Esophagus muscularis mucosa (tissue), 4 donors: ENCODE measurements around the gene CKB. TPM values are rescaled to one million over a fixed set of nuclear protein-coding genes. Genes with fewer than 3 reads are reported as not detected.
A peak's percentile ranks its signal among the peaks of the same experiment; 100 is the strongest.

Source experiments
- DNase-seq: peaks from one replicate; pipeline ENCODE4 v3.0.0-alpha.2; 2017; ENCODE audit errors: extremely low spot score
- H3K27ac ChIP-seq, 4 donors: fragments of 200-600 bp; sonication (generic); replicated peaks in 1 of 4; 1 replicate in 3 of 4; 2 replicates in 1 of 4; pipeline ENCODE4 v1.5.1; 2016 to 2019; ENCODE audit warnings: mild to moderate bottlenecking in 1 of 4
- H3K27me3 ChIP-seq, 4 donors: fragments of 200-600 bp; sonication (generic); one replicate each; pipeline versions ENCODE4 v1.5.1 to v1.6.0; 2016 to 2019
- H3K36me3 ChIP-seq, 4 donors: fragments of 200-600 bp; sonication (generic); one replicate each; pipeline ENCODE4 v1.5.1; 2016 to 2019
- H3K4me1 ChIP-seq, 4 donors: fragments of 200-600 bp; sonication (generic); one replicate each; pipeline ENCODE4 v1.5.1; 2016 to 2019
- H3K4me3 ChIP-seq, 4 donors: fragments of 200-600 bp; sonication (generic); 1 replicate in 2 of 4; 2 replicates in 2 of 4; pipeline ENCODE4 v1.5.1; 2016 to 2019; ENCODE audit warnings: mild to moderate bottlenecking in 4 of 4, moderate library complexity in 1 of 4
- H3K9me3 ChIP-seq, 4 donors: fragments of 200-600 bp; sonication (generic); 1 replicate in 3 of 4; 2 replicates in 1 of 4; pipeline ENCODE4 v1.5.1; 2016 to 2019
- EP300 ChIP-seq: sonication (generic); formaldehyde crosslinking; IDR thresholded peaks from one replicate; pipeline ENCODE4 v1.6.1; 2017; ENCODE audit warnings: antibody characterized with exemption
- POLR2A ChIP-seq: fragments of 450-650 bp; IDR thresholded peaks from one replicate; pipeline ENCODE4 v1.6.1; 2017; ENCODE audit warnings: antibody characterized with exemption, moderate library complexity, mild to moderate bottlenecking, low read depth
- POLR2AphosphoS5 ChIP-seq, 2 donors: sonication (generic); formaldehyde crosslinking; IDR thresholded peaks; one replicate each; pipeline ENCODE4 v1.6.1; 2017; ENCODE audit warnings: antibody characterized with exemption in 2 of 2
- WGBS: methylation state at CpG from one replicate; pipeline ENCODE4 v1.1.5; 2018; 5-methylcytosine and 5-hydroxymethylcytosine counted together
- intact Hi-C: fragments of 100-400 bp; cut with DNase I; formaldehyde crosslinking; loops from one replicate; pipeline ENCODE4 v1.15.1; 2023
- total RNA-seq, 4 donors: library from RNA; depleted of rRNA; stranded (reverse); fragments of >200 nt; gene quantifications; one replicate each; pipeline versions ENCODE4 v1.1.0 to v1.2.1, GENCODE V29; 2016
- TF ChIP-seq, protein P1 (sequence below), 3 experiments: fragments of 200-600 bp in 2 of 3; fragments of 450-650 bp in 1 of 3; sonication (generic) in 2 of 3; IDR thresholded peaks; one replicate each; pipeline ENCODE4 v1.5.1; 2017 to 2019; ENCODE audit warnings: antibody characterized with exemption in 3 of 3, mild to moderate bottlenecking in 2 of 3, moderate library complexity in 1 of 3

CKB gene
- total RNA-seq, 4 donors from 2014 or later = 917 to 1,843 (median 1,284) TPM

DNA sequence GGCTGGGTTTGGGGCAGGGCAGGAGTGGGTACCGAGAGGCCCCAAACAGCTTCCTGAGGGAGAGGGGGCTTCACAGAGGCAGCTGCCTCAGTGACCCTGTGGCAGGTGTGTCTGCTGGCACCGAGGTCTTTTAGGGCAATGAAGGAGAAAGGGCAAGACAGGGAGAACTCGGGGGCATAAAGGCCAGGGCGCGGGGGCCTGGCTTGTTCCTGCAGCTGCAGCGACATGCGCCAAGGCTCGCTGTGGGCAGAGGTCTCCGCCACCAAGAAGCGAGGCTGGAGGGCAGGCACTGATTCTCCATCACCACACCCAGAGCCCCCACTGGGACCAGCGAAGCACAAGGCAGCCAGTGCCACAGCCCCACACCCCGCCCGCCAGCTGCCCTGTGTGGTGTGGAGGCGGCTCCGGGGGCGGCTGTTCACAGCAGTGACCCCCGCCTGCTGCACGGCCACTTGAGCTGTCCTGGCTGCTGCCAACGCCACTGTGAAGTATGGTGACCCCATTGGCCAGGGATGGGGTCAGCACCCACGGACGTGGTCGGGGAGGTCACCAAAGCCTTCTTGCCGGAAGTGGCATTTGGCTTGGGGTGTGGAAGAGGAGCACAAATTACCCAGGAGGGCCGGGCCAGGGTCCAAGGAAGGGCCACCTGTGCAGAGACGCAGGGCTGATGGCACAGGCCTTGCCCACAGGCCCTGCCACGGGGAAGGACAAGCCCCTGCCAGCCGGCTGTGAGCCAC, 23.5 kb upstream of the CKB start:
- Histone ChIP-seq H3K27me3 (peaks cover 0 to 2% (median 0%) of the 10 kb centered on the region in 4 donors), H3K4me1 (peaks cover 72 to 100% (median 98%) of the 10 kb centered on the region in 4 donors), H3K4me3 (no peak overlapping the region), H3K36me3 (no peaks in the 10 kb centered on the region), H3K9me3 (no peaks in the 10 kb centered on the region), H3K27ac (peak overlapping the region; percentile 93 to 97 (median 94))
- WGBS = 69% methylated on average over 22 of the region's 27 CpGs
- TF ChIP-seq POLR2A = no peak
- no peak for TF ChIP-seq POLR2AphosphoS5 (IDR thresholded peaks at IDR 0.05)
- TF ChIP-seq EP300 = no peak
- TF ChIP-seq, protein P1, sequence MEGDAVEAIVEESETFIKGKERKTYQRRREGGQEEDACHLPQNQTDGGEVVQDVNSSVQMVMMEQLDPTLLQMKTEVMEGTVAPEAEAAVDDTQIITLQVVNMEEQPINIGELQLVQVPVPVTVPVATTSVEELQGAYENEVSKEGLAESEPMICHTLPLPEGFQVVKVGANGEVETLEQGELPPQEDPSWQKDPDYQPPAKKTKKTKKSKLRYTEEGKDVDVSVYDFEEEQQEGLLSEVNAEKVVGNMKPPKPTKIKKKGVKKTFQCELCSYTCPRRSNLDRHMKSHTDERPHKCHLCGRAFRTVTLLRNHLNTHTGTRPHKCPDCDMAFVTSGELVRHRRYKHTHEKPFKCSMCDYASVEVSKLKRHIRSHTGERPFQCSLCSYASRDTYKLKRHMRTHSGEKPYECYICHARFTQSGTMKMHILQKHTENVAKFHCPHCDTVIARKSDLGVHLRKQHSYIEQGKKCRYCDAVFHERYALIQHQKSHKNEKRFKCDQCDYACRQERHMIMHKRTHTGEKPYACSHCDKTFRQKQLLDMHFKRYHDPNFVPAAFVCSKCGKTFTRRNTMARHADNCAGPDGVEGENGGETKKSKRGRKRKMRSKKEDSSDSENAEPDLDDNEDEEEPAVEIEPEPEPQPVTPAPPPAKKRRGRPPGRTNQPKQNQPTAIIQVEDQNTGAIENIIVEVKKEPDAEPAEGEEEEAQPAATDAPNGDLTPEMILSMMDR (IDR thresholded peaks at IDR 0.05) = no peak
- DNase-seq = no peak
- intact Hi-C loops = loop anchor here (1.0 kb wide), 1 partner anchor 28 kb away; no protein-coding TSS in a partner anchor

DNA sequence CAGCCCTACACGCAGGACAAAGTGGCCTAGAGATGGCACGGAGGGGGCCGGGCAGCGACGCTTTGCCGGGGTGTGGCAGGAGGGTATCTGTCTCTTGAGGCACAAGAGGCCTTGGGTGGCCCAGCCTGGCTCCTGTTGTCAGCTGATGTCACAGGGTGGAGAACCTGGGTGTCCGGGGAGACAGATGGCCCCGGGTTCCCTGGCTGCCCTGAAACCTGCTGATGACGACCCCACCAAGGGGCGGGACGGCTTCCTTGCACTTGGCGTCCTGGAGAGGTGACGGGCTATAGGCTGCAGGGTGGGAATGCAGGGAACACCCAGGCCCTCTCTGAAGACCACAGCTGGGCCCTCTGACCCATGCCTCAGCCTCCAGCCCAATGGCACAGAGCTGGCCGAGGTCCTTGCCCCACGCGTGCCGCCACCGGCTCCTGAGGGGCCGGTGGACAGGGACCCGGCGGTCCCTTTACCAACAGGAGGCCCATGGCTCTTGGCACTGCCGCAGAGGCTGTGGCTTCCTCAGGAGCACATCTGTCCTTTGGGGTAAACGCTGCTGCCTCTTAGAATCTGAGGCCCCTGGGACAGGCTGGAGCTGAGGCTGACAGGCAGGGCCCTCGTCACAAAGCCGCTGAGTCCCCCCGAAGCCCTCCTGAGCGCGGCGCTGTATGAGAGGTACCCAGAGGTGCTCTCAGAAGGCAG, 22.7 kb upstream of the CKB start:
- peak overlapping the region; percentile 93 to 97 (median 94) for H3K27ac ChIP-seq
- H3K4me1 ChIP-seq = peaks cover 72 to 100% (median 98%) of the 10 kb centered on the region in 4 donors
- no peak overlapping the region for H3K4me3 ChIP-seq
- no peak for DNase-seq
- intact Hi-C loops = no loop called here
- no peaks in the 10 kb centered on the region for H3K9me3 ChIP-seq
- TF ChIP-seq POLR2A = no peak
- TF ChIP-seq EP300 = no peak
- TF ChIP-seq POLR2AphosphoS5 (IDR thresholded peaks at IDR 0.05) = no peak
- TF ChIP-seq, protein P1 (IDR thresholded peaks at IDR 0.05) = no peak
- peaks cover 0 to 2% (median 0%) of the 10 kb centered on the region in 4 donors for H3K27me3 ChIP-seq
- H3K36me3 ChIP-seq = no peaks in the 10 kb centered on the region
- 92% methylated on average over 15 of the region's 29 CpGs for WGBS

DNA sequence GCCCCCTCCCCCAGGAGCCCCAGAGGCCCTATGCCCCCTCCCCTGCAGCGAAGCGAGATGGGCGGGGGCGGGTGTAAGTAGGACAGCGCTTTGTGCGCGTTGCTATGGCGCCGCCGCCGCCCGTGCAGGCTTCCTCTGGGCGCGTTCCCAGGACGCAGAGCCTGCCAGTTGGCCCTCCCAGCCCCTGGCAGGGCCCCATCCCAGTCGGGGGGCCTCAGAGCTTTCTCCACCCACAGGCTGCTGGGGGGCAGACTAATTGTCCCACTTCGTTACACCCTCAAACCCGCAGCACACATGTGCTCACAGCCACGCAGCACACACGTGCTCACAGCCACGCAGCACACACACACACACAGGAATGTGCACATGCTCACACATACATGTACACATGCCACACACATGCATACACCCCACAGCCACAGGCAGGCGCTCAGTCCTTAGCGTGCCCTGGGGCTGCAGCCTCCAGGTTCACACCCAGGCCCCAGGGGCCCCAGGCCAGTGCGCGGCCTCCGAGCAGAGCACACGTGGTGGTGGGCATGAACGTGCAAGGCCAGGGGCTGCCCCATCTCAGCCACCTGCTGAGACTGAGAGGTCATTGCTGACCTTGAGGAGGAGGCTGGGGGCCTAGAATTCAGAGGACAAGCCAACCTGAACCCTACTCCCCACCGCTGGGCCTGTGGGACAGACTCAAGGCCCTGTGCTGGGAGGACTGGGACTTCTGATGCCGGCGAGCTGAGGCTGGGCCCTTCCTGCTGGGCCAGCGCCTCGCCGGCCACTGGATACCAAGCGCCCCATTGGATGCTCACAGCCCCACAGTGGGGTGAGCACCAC, 22.0 kb upstream of the CKB start:
- peak overlapping the region; percentile 93 to 97 (median 94) for H3K27ac ChIP-seq
- DNase-seq = no peak

DNA sequence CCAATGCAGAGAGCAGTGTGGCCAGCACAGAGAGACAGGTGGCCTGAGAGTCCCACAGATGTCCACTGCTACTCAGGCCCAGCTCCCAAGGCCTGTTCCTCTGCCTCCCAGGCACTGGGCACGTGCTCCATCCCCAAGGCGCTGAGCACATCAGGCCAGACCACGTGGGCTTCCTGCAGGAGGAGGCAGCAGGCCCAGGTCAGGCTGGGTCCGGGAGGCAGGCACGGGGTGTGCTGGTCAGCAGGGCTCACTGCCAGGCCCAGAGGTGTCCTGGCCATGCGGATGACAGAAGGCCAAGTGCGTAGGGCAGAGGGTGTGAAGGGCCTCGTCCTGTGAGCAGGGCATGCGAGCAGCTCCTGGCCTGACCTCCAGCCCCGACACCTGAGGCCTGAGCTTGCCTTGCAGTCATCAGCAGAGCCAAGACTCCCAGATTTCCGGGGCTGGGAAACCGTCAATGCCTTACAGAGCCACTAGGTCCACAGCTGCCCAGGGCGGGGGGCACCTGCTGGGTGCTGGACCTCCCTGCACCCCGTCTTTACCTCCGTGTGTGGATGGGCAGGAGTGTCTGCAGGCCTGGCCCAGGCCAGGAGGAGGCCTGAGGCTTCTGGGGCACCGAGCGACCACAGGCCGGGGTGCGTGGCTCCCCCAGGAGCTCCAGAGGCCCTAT, 21.2 kb upstream of the CKB start:
- no peak for DNase-seq
- peak overlapping the region in 1 of 4 donors; percentile 12 for H3K4me3 ChIP-seq
- TF ChIP-seq POLR2AphosphoS5 (IDR thresholded peaks at IDR 0.05) = peak; percentile 67 to 85
- TF ChIP-seq, protein P1 (IDR thresholded peaks at IDR 0.05) = no peak
- no peaks in the 10 kb centered on the region for H3K36me3 ChIP-seq
- intact Hi-C loops = no loop called here
- no peaks in the 10 kb centered on the region for H3K27me3 ChIP-seq
- peak overlapping the region; percentile 93 to 97 (median 94) for H3K27ac ChIP-seq
- WGBS = 30% methylated on average over 6 of the region's 19 CpGs
- H3K9me3 ChIP-seq = no peaks in the 10 kb centered on the region
- H3K4me1 ChIP-seq = peaks cover 69 to 100% (median 98%) of the 10 kb centered on the region in 4 donors

More for the DNA sequence above, 22.0 kb upstream of the CKB start:
- peaks cover 0 to 2% (median 0%) of the 10 kb centered on the region in 4 donors for H3K27me3 ChIP-seq
- no peaks in the 10 kb centered on the region for H3K36me3 ChIP-seq
- H3K9me3 ChIP-seq = no peaks in the 10 kb centered on the region
- WGBS = 37% methylated on average over 2 of the region's 35 CpGs
- peak overlapping the region in 1 of 4 donors; percentile 12 for H3K4me3 ChIP-seq
- no peak for TF ChIP-seq POLR2A
- TF ChIP-seq, protein P1 (IDR thresholded peaks at IDR 0.05) = no peak
- peak; percentile 45 to 60 for TF ChIP-seq POLR2AphosphoS5 (IDR thresholded peaks at IDR 0.05)
- H3K4me1 ChIP-seq = peaks cover 69 to 100% (median 98%) of the 10 kb centered on the region in 4 donors
- intact Hi-C loops = no loop called here
